ENCODE data around the gene PTPRG. TPM values are rescaled to one million over a fixed set of nuclear protein-coding genes. Genes with fewer than 3 reads are reported as not detected.

PTPRG gene
- polyA plus RNA-seq, 1 donor (not counting 4 experiments of a cell fraction or from before 2014, with no cell fraction given), result 12.1 TPM

DNA sequence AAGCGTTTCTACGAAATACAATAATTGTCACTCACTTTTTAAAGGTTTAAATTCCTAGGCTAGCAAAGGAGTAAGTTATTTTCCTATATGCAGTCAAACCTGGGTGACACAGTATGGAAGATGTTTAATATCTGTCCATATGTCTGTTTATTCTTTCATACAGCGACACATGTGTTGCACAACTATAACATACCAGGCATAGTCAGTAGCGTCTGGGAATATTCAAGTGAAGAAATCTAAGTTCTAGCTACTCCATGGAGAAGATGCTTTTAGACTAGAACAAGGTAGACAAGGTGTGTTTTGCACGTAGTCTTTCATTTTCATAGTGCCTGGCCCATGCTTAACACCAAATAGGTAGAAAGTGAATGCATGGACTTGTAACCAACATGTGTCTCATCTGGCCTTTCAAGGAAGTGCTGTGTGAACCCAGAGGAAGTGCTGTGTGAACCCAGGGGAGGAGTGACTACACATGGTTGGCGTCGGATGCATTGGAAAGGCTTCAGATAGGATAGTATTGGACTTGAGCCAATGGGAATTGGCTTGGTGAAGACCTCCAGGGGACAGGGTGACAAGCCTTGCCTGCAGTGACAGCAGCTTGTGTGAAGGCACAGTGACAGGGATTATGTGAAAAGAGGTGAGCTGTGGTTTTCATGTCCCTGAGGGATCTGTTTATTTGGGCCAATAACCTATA, 267.0 kb downstream of the PTPRG start:
- Histone ChIP-seq H3K36me3 (ENCODE audit: control insufficient read depth in 2 of 2, extremely low read depth in 1 of 2, insufficient read depth in 2 of 2, low read length in 2 of 2) (no peaks in the 10 kb centered on the region), H3K9ac (ENCODE audit: control insufficient read depth, extremely low read depth, insufficient read depth, low read length) (no peak overlapping the region), H4K20me1 (ENCODE audit: control insufficient read depth, extremely low read depth, insufficient read depth, low read length) (no peaks in the 10 kb centered on the region), H3K4me2 (ENCODE audit: control insufficient read depth, extremely low read depth, insufficient read depth, low read depth, low read length) (no peak overlapping the region), H3K4me1 (ENCODE audit: control insufficient read depth, extremely low read depth, insufficient read depth, low read length) (no peaks in the 10 kb centered on the region), H3K27me3 (ENCODE audit: control insufficient read depth, extremely low read depth, insufficient read depth, low read length) (no peaks in the 10 kb centered on the region), H3K79me2 (ENCODE audit: control insufficient read depth, insufficient read depth, low read length) (peaks cover 3% of the 10 kb centered on the region), H2AFZ (ENCODE audit: control insufficient read depth, low read length) (no peak overlapping the region), H3K4me3 (ENCODE audit: control insufficient read depth in 2 of 3, extremely low read depth in 1 of 3, insufficient read depth in 2 of 3, low read depth in 1 of 3, low read length in 3 of 3) (no peak overlapping the region), H3K27ac (ENCODE audit: control insufficient read depth, insufficient read depth, low read length) (no peak overlapping the region), H3K9me3 (ENCODE audit: control insufficient read depth, low read depth, low read length) (no peaks in the 10 kb centered on the region), H3K9me1 (ENCODE audit: control insufficient read depth, extremely low read depth, insufficient read depth, low read length) (no peaks in the 10 kb centered on the region)
- dilution Hi-C loops (cut with MboI; ENCODE audit: extremely low pct_ligation_motif_present, low sequenced_read_pairs), result no loop called here
- DNase-seq (ENCODE audit: low read depth, low spot score) (no peak), FAIRE-seq (no peak)
- TF ChIP-seq EZH2 (IDR thresholded peaks at IDR 0.05; ENCODE audit: low read length), result no peak
- TF ChIP-seq, protein P1, sequence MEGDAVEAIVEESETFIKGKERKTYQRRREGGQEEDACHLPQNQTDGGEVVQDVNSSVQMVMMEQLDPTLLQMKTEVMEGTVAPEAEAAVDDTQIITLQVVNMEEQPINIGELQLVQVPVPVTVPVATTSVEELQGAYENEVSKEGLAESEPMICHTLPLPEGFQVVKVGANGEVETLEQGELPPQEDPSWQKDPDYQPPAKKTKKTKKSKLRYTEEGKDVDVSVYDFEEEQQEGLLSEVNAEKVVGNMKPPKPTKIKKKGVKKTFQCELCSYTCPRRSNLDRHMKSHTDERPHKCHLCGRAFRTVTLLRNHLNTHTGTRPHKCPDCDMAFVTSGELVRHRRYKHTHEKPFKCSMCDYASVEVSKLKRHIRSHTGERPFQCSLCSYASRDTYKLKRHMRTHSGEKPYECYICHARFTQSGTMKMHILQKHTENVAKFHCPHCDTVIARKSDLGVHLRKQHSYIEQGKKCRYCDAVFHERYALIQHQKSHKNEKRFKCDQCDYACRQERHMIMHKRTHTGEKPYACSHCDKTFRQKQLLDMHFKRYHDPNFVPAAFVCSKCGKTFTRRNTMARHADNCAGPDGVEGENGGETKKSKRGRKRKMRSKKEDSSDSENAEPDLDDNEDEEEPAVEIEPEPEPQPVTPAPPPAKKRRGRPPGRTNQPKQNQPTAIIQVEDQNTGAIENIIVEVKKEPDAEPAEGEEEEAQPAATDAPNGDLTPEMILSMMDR (optimal IDR thresholded peaks at IDR 0.05 in 1 of 3, IDR thresholded peaks at IDR 0.05 in 1 of 3, conservative IDR thresholded peaks at IDR 0.05 in 1 of 3; ENCODE audit: extremely low read depth in 1 of 3, insufficient read depth in 2 of 3, low read length in 3 of 3), result no peak

DNA sequence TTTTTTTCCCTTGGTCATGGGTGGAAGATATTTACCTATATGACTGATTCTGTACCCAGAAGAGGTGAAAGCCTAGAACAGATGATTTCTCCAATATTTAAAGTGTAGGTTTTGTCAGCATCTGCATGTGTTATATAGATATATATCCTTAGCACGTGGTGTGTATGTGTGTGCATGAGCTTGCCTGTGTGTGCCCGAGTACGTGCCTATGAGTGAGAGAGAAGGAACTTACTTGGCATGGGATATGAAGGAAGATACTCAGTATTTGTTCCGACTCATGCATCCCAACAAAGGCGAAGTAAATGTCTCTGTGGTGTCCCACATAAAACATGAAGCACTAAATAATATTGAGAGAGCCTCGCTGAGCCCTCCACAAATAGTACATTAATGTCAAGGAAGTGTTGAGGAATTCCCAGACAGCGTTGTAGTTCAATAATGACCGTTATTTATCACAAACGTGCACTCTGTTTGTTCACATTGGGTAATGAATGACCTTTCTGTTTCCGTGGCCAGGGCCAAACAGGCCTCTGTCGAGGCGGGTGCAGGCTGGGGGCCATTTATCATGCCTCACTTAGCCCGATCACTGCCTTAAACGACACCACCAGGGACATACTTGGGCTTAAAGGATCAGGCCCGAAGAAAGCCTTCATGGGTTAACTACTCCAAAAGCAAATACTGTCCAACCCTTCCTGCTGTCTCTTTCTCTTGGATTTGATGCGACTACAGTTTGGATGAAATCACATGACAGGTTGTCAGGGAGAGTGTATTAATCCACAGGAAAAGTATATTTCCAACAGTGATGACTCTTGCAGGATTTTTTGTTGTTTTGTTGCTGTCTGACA, 267.7 kb downstream of the PTPRG start:
- H3K27me3 ChIP-seq (ENCODE audit: control insufficient read depth, extremely low read depth, insufficient read depth, low read length), result no peaks in the 10 kb centered on the region
- H3K4me1 ChIP-seq (ENCODE audit: control insufficient read depth, extremely low read depth, insufficient read depth, low read length), result no peaks in the 10 kb centered on the region
- no peaks in the 10 kb centered on the region for H3K9me3 ChIP-seq (ENCODE audit: control insufficient read depth, low read depth, low read length)
- dilution Hi-C loops (cut with MboI; ENCODE audit: extremely low pct_ligation_motif_present, low sequenced_read_pairs), result no loop called here
- no peak overlapping the region for H3K27ac ChIP-seq (ENCODE audit: control insufficient read depth, insufficient read depth, low read length)
- peaks cover 3% of the 10 kb centered on the region for H3K79me2 ChIP-seq (ENCODE audit: control insufficient read depth, insufficient read depth, low read length)
- no peaks in the 10 kb centered on the region for H3K9me1 ChIP-seq (ENCODE audit: control insufficient read depth, extremely low read depth, insufficient read depth, low read length)
- H3K4me2 ChIP-seq (ENCODE audit: control insufficient read depth, extremely low read depth, insufficient read depth, low read depth, low read length), result no peak overlapping the region
- no peak overlapping the region for H3K4me3 ChIP-seq (ENCODE audit: control insufficient read depth in 2 of 3, extremely low read depth in 1 of 3, insufficient read depth in 2 of 3, low read depth in 1 of 3, low read length in 3 of 3)
- no peaks in the 10 kb centered on the region for H3K36me3 ChIP-seq (ENCODE audit: control insufficient read depth in 2 of 2, extremely low read depth in 1 of 2, insufficient read depth in 2 of 2, low read length in 2 of 2)
- no peak for FAIRE-seq
- TF ChIP-seq, protein P1 (optimal IDR thresholded peaks at IDR 0.05 in 1 of 3, IDR thresholded peaks at IDR 0.05 in 1 of 3, conservative IDR thresholded peaks at IDR 0.05 in 1 of 3; ENCODE audit: extremely low read depth in 1 of 3, insufficient read depth in 2 of 3, low read length in 3 of 3), result no peak
- TF ChIP-seq EZH2 (IDR thresholded peaks at IDR 0.05; ENCODE audit: low read length), result no peak
- DNase-seq (ENCODE audit: low read depth, low spot score), result no peak
- no peaks in the 10 kb centered on the region for H4K20me1 ChIP-seq (ENCODE audit: control insufficient read depth, extremely low read depth, insufficient read depth, low read length)
- H3K9ac ChIP-seq (ENCODE audit: control insufficient read depth, extremely low read depth, insufficient read depth, low read length), result no peak overlapping the region
- H2AFZ ChIP-seq (ENCODE audit: control insufficient read depth, low read length), result no peak overlapping the region

Measured in keratinocyte (primary cell).